ENCODE results near the gene LRTM1.

DNA sequence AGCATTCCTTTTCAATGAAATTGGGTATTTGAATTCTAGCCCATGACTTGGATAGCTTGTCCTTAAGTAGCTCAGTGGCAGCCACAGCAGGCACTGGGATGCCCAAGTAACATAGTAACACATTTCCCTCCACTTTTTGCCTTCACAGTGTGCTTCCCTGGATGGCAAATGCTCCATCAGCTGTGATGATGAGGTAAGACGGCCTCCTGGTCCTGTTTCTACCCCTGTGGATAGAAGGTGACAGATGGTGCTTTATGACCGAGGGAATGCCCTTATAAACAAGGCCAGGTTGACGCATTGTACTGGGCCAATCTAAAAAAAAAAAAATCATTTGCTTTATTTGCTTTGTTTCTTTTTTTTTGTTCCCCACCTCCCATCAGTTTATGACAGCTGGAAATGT, 41.8 kb upstream of the LRTM1 start:
- TF ChIP-seq EZH2 (IDR thresholded peaks at IDR 0.05; ENCODE audit: insufficient read depth, poor library complexity, severe bottlenecking) (no peak), EZH2phosphoT487 (IDR thresholded peaks at IDR 0.05; ENCODE audit: insufficient read depth, low read depth) (no peak)
